ENCODE measurements around the gene METTL23.
A peak's percentile ranks its signal among the peaks of the same experiment; 100 is the strongest.

METTL23 gene, protein sequence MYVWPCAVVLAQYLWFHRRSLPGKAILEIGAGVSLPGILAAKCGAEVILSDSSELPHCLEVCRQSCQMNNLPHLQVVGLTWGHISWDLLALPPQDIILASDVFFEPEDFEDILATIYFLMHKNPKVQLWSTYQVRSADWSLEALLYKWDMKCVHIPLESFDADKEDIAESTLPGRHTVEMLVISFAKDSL

GRCh38 chr17:76726776-76727718, at the start of gene METTL23:
METTL23 (plus strand) TSS chr17:76726839; CDS start chr17:76729711, 2,872 bp downstream.
- Histone ChIP-seq H3K9me2 (replicated peaks; ENCODE audit: low read depth, low read length) (no peaks in the 10 kb centered on the region), H3K27me3 (ENCODE audit: insufficient read depth, low read length, poor library complexity, severe bottlenecking) (no peaks in the 10 kb centered on the region), H3K36me3 (ENCODE audit: insufficient read depth, low read length) (peaks cover 24% of the 10 kb centered on the region), H3K4me3 (ENCODE audit: low read length, poor library complexity, severe bottlenecking) (peak within 1 kb of the TSS; percentile 90), H2AFZ (ENCODE audit: low read length) (peak within 1 kb of the TSS; percentile 86), H3K4me2 (ENCODE audit: low read depth, low read length, poor library complexity, severe bottlenecking) (peak within 1 kb of the TSS; percentile 99), H3K9me3 (ENCODE audit: insufficient read depth, low read depth, low read length) (no peaks in the 10 kb centered on the region), H3K4me1 (ENCODE audit: insufficient read depth, low read length, poor library complexity, severe bottlenecking) (peaks cover 46% of the 10 kb centered on the region), H3K79me2 (ENCODE audit: insufficient read depth, low read length) (peaks cover 90% of the 10 kb centered on the region), H3F3A (ENCODE audit: low read depth) (peaks cover 3% of the 10 kb centered on the region; the same call in 1 of the 2 replicates), H3K9ac (ENCODE audit: low read depth, low read length, poor library complexity, severe bottlenecking) (peak within 1 kb of the TSS; percentile 99), H4K20me1 (ENCODE audit: insufficient read depth, low read length, poor library complexity, severe bottlenecking) (peaks cover 65% of the 10 kb centered on the region)
- peak; percentile 69 for TF ChIP-seq CTCF (conservative IDR thresholded peaks at IDR 0.05; ENCODE audit: low read length)
- TF ChIP-seq EZH2phosphoT487 (IDR thresholded peaks at IDR 0.05; ENCODE audit: borderline replicate concordance): no peak

DNA sequence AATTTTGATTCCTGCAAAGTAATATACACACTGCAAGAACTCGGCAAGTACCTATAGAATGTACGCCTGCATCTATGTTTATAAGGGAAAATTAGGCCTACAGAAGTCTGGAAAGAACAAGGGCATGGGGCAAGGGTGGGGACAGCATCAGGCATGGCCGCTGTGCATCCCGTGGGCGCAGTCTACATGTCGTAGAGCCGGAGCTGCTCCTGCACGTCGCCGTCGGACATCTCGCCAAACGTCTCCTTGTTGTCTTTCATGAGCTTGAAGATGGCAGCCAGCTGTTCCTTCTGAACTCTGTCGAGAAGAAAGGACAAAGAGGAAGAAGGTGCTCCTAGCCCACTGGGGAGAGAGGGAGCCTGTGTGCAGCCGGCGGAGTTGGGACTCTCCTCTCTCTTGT, 49.2 kb upstream of the METTL23 start:
- Histone ChIP-seq H3F3A (ENCODE audit: low read depth) (peaks cover 6% of the 10 kb centered on the region; the same call in 1 of the 2 replicates), H3K4me1 (ENCODE audit: insufficient read depth, low read length, poor library complexity, severe bottlenecking) (peaks cover 54% of the 10 kb centered on the region), H3K36me3 (ENCODE audit: insufficient read depth, low read length) (no peaks in the 10 kb centered on the region), H3K9ac (ENCODE audit: low read depth, low read length, poor library complexity, severe bottlenecking) (peak overlapping the region; percentile 66), H4K20me1 (ENCODE audit: insufficient read depth, low read length, poor library complexity, severe bottlenecking) (no peaks in the 10 kb centered on the region), H2AFZ (ENCODE audit: low read length) (no peak overlapping the region), H3K9me2 (replicated peaks; ENCODE audit: low read depth, low read length) (no peaks in the 10 kb centered on the region), H3K79me2 (ENCODE audit: insufficient read depth, low read length) (peaks cover 14% of the 10 kb centered on the region), H3K4me3 (ENCODE audit: low read length, poor library complexity, severe bottlenecking) (peak overlapping the region; percentile 55), H3K4me2 (ENCODE audit: low read depth, low read length, poor library complexity, severe bottlenecking) (peak overlapping the region; percentile 74), H3K9me3 (ENCODE audit: insufficient read depth, low read depth, low read length) (no peaks in the 10 kb centered on the region), H3K27me3 (ENCODE audit: insufficient read depth, low read length, poor library complexity, severe bottlenecking) (no peaks in the 10 kb centered on the region)
- no peak for TF ChIP-seq CTCF (conservative IDR thresholded peaks at IDR 0.05; ENCODE audit: low read length)
- TF ChIP-seq EZH2phosphoT487 (IDR thresholded peaks at IDR 0.05; ENCODE audit: borderline replicate concordance): no peak

- no peaks in the 10 kb centered on the region for H3K27me3 ChIP-seq (ENCODE audit: insufficient read depth, low read length, poor library complexity, severe bottlenecking)
- H3K36me3 ChIP-seq (ENCODE audit: insufficient read depth, low read length): no peaks in the 10 kb centered on the region
- H3K9me2 ChIP-seq (replicated peaks; ENCODE audit: low read depth, low read length): no peaks in the 10 kb centered on the region
- H3K79me2 ChIP-seq (ENCODE audit: insufficient read depth, low read length): peaks cover 4% of the 10 kb centered on the region; the same call in 1 of the 2 replicates
- H3K4me1 ChIP-seq (ENCODE audit: insufficient read depth, low read length, poor library complexity, severe bottlenecking): peaks cover 54% of the 10 kb centered on the region
- no peaks in the 10 kb centered on the region for H4K20me1 ChIP-seq (ENCODE audit: insufficient read depth, low read length, poor library complexity, severe bottlenecking)
- peaks cover 6% of the 10 kb centered on the region; the same call in 1 of the 2 replicates for H3F3A ChIP-seq (ENCODE audit: low read depth)
- peak overlapping the region; percentile 69 for H3K9ac ChIP-seq (ENCODE audit: low read depth, low read length, poor library complexity, severe bottlenecking)
- no peaks in the 10 kb centered on the region for H3K9me3 ChIP-seq (ENCODE audit: insufficient read depth, low read depth, low read length)
- peak overlapping the region; percentile 74 for H3K4me2 ChIP-seq (ENCODE audit: low read depth, low read length, poor library complexity, severe bottlenecking)
- TF ChIP-seq CTCF (conservative IDR thresholded peaks at IDR 0.05; ENCODE audit: low read length) (no peak), EZH2phosphoT487 (IDR thresholded peaks at IDR 0.05; ENCODE audit: borderline replicate concordance) (no peak)
- H2AFZ ChIP-seq (ENCODE audit: low read length): peak overlapping the region; percentile 18
- peak overlapping the region; percentile 55 for H3K4me3 ChIP-seq (ENCODE audit: low read length, poor library complexity, severe bottlenecking)
These were observed 48.3 kb upstream of the METTL23 start for GRCh38 chr17:76678330-76678729.
